ENCODE data around the gene PRKCZ.

The PRKCZ gene

DNA sequence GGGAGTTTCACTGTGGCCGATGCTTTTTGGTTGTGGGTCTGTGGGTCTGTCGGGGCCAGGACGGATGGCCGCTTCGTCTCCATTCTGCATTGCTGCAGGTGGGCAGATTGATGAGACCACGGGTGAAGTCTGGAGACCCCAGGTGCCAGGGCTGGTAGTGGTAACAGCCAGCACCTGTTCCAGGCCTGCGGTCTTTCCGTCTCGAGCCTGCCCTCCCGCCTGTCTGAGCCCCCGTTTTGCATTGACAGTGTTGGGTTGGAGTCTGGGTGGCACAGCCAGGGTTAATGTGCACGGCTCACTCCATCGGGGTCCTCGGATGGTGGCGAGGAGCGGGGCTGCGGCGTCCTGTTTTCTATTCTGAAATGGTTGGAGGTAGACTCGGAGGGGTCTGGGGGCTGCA is 24.2 kb downstream of the PRKCZ start:
- TF ChIP-seq ZFX (IDR thresholded peaks at IDR 0.05; ENCODE audit: borderline replicate concordance), result no peak
- TF ChIP-seq, protein P1, sequence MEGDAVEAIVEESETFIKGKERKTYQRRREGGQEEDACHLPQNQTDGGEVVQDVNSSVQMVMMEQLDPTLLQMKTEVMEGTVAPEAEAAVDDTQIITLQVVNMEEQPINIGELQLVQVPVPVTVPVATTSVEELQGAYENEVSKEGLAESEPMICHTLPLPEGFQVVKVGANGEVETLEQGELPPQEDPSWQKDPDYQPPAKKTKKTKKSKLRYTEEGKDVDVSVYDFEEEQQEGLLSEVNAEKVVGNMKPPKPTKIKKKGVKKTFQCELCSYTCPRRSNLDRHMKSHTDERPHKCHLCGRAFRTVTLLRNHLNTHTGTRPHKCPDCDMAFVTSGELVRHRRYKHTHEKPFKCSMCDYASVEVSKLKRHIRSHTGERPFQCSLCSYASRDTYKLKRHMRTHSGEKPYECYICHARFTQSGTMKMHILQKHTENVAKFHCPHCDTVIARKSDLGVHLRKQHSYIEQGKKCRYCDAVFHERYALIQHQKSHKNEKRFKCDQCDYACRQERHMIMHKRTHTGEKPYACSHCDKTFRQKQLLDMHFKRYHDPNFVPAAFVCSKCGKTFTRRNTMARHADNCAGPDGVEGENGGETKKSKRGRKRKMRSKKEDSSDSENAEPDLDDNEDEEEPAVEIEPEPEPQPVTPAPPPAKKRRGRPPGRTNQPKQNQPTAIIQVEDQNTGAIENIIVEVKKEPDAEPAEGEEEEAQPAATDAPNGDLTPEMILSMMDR (IDR thresholded peaks at IDR 0.05), result no peak
- H3K27ac ChIP-seq, result no peak overlapping the region

DNA sequence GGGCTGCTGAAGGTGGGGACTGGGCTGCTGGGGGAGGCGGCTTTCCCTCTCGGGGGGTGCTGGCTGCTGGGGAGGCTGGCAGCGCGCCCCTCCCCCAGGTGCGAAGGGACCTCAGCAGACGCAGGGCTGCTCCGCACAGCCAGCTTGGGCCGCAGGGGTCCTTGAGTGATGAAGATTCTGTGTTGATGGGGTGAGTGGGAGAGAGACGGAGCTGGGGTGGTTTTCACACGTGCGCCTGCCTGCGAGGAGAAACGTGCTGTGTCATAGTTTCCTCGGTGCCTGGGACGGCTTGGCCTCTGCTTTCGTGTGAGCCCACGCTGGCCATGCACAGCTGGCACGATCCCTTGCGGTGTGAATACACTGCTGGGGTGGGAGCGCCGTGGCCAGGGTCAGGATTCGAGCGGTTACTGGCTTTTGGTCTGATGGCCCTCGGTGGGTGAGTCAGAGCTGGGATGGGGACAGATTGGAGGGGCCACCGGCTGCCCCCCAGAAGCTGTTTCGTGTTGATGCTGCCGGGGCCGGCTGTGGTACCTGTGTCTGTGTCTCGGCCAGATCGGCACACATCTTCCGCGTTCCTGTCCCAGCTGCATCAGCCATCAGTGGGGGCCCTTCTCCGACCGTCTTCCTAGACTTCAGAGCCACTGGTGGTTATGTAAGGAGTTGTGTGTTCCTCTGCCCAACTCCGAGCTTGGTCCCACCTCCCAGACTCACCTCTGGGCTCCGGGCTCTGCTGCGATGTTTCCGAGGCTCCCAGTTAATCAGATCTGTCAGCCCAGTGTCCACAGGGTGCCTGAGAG is 24.9 kb downstream of the PRKCZ start:
- TF ChIP-seq ZFX (IDR thresholded peaks at IDR 0.05; ENCODE audit: borderline replicate concordance), result no peak
- TF ChIP-seq, protein P1 (IDR thresholded peaks at IDR 0.05), result no peak
- H3K27ac ChIP-seq, result no peak overlapping the region

GRCh38 chr1:2076826-2077225 is 26.6 kb downstream of the PRKCZ start:
- TF ChIP-seq ZFX (IDR thresholded peaks at IDR 0.05; ENCODE audit: borderline replicate concordance), result no peak
- TF ChIP-seq, protein P1 (IDR thresholded peaks at IDR 0.05), result no peak
- no peak overlapping the region for H3K27ac ChIP-seq

DNA sequence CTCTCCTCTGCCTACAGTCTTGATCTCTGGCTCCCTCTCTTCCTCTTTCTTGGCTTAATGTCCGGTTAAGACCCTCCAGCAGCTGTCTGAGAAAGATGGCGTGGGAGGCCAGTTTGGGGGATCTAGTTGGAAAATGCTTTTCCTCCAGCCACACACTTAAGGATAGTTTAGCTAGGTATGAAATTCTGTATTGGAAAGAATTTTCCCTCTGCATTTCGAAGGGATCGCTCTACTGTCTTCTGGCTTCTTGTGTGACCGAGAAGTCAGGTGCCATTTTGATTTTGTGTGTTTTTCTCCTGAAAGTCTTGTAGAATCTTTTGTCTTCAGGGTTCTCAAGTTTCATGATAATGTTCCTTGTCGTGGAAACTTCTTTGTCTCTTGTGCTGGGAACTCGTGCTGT is 28.0 kb downstream of the PRKCZ start:
- no peak for TF ChIP-seq ZFX (IDR thresholded peaks at IDR 0.05; ENCODE audit: borderline replicate concordance)
- TF ChIP-seq, protein P1 (IDR thresholded peaks at IDR 0.05), result no peak
- H3K27ac ChIP-seq, result no peak overlapping the region

DNA sequence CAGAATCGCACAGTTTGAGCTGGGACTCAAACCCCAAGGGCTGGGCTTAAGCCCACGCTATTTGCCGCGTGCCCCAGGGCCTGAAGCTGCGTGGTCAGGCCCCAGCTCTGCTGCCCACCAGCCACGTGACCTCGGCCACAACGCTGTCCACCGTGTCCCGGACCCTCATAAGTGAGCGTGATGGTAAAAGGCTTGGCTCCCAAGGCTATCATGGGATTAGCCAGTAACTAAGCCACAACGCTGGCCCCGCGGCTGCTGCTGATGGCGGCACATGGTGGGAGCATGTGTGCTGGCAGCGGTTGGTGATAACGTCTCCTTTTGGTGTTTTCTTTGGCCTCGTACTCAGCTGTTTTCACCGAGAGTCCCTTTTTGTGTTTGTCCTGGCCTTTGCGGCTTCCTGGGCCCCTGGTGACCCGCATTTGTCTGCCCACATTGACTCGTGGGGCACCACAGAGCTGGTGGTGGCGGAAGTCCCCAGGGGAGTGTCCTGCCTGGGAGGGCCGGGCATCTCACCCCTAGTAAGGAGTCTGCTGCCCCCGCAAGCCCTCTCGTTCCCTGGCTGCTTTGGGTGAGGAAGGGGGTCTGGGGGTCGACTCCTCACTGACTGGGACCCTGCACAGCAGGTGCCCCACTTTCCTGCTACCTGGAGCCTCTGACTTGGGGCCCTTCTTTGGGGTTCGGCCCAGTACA is 29.3 kb downstream of the PRKCZ start:
- H3K27ac ChIP-seq, result no peak overlapping the region
- TF ChIP-seq ZFX (IDR thresholded peaks at IDR 0.05; ENCODE audit: borderline replicate concordance), result no peak
- TF ChIP-seq, protein P1 (IDR thresholded peaks at IDR 0.05), result no peak

- TF ChIP-seq ZFX (IDR thresholded peaks at IDR 0.05; ENCODE audit: borderline replicate concordance), result no peak
- TF ChIP-seq, protein P1 (IDR thresholded peaks at IDR 0.05), result no peak
- H3K27ac ChIP-seq, result no peak overlapping the region
Observed at GRCh38 chr1:2080140-2080539, 29.9 kb downstream of the PRKCZ start.

DNA sequence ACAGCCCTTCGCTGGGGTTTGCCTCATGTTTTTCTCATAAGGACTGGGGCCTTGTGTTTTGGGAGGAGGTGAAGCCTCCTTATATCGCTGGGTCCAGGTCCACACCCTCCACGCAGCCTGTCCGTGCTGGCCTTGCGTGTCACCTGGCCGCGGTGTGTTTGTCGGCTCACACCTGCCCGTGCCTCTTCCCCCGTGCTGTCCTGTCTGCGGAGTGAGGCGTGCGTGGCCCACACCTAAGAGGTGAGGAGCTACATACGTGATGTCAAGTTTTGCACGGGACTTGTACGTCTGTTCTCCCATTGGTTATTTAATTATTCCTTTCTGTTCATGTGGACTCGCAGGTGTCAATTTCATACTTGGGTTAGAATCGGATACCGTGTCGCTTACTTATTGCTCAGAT is 30.7 kb downstream of the PRKCZ start:
- H3K27ac ChIP-seq, result no peak overlapping the region
- no peak for TF ChIP-seq ZFX (IDR thresholded peaks at IDR 0.05; ENCODE audit: borderline replicate concordance)
- TF ChIP-seq, protein P1 (IDR thresholded peaks at IDR 0.05), result no peak
